ENCODE results near the gene CYP26A1. TPM values are rescaled to one million over a fixed set of nuclear protein-coding genes. Genes with fewer than 3 reads are reported as not detected.

The CYP26A1 gene
- 1 to 10 TPM in 2 of 10 donors, under 1 TPM in 5, not detected in 3; 0.11 to 1.5 (median 0.42) TPM for polyA plus RNA-seq (ENCODE audit: insufficient read length in 10 of 10)
- long read RNA-seq, donor 1, partial matches to known transcripts, result 0 of 1 reads
- long read RNA-seq, donor 1, other reads (novel, unspliced or antisense), result 0 of 1 reads
- long read RNA-seq, donor 2, partial matches to known transcripts, result 0 of 1 reads
- long read RNA-seq, donor 2, other reads (novel, unspliced or antisense), result 0 of 1 reads
- long read RNA-seq, donor 3, result 0 reads
- long read RNA-seq, donor 4, result 0 reads
- long read RNA-seq, donor 5, result 0 reads
- long read RNA-seq, donor 6, result 0 reads
- long read RNA-seq, donor 7, partial matches to known transcripts, result 0 of 1 reads
- long read RNA-seq, donor 7, other reads (novel, unspliced or antisense), result 0 of 1 reads
- long read RNA-seq, donor 8, result 0 reads
- long read RNA-seq, donor 9, result 0 reads

- no peak for DNase-seq
Measured at GRCh38 chr10:93073539-93074146, at the start of gene CYP26A1. Gene CYP26A1, plus strand, starts transcription at chr10:93073893. Its CDS starts 42 bp downstream, at chr10:93073935.

- DNase-seq, result no peak
Measured at GRCh38 chr10:93026072-93026471, 47.6 kb upstream of the CYP26A1 start.

DNA sequence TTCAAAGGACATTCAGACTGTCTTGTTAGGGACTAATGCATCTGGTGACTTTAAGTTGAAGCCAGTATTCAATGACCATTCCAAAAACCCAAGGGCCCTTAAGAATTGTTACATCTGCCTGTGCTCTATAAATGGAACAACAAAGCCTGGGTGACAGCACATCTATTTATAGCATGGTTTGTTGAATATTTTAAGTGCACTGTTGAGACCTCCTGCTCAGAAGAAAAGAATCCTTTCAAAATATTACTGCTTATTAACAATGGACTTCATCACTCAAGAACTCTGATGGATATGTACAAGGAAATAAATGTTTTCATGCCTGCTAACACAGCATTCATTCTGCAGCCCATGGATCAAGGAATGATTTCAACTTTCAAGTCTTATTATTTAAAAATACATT, 46.2 kb upstream of the CYP26A1 start:
- no peak for DNase-seq

DNA sequence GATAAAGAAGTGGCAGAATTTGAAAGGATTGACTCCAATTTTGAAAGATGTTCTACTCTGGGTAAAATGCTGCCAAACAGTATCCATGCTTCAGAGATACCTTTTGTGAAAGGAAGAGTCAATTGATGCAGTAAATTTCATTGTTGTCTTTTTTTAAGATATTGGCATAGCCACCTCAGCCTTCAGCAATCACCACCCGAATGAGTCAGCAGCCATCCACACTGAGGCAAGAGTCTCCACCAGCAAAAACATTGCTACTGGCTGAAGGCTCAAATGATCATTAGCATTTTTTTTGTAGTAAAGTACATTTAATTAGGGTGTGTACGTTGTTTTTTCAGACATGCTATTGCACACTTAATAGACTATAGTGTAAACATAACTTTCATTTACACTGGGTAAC, 44.8 kb upstream of the CYP26A1 start:
- DNase-seq, result peak in 1 of 3 donors; percentile 7

DNA sequence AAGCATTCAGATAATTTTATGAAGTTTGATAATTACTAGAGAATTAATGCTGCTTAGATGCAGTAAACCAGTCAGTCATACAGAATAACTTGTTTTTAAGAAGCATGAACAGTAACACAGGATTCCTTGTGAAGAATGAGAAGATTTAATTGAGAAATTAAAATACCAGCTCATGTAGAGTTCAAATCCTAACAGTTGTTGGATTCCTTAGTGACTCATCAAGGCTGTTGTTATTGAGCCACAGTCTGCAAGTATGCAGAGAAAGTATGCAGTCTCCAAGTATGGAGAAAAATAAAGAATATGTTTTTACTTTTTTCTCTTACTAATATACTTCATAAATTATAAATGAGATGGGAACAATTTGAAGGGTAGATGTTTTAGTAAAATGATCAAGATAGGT, 43.3 kb upstream of the CYP26A1 start:
- DNase-seq, result peak in 1 of 3 donors; percentile 51

GRCh38 chr10:93032105-93032808, 41.4 kb upstream of the CYP26A1 start:
- DNase-seq, result no peak

DNA sequence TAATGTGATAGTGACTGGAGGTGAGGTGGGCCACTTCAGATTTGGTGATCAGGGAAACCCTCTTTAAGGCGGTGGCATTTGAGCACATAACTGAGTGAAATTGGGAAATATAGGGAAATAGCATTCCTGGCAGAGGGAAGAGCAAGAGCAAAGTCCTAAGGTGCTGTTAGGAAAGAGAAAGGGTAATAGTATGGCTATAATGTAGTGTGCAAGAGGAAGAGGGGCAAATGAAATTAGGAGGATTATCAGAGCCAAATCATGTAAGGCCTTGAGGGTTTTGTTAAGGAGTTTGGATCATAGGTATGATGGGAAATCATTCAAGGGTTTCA, 40.9 kb upstream of the CYP26A1 start:
- no peak for DNase-seq

DNA sequence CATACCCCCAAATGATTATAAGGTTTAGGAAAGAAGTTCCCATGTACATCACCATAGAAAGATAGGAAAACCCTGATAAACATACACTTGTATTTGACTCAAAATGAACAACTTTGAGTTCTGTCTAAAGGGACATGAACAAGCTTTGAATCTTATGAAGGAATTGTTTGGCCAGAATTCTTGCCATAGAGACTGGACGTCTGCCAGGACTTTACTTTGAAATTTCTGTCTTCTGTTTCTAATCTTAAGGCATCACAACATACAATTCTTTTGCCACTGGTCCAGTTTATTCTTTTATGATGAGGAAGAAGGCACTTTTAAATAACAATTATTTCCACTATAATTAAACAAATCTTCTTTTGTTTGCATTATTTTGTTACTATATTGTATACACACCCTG, 39.3 kb upstream of the CYP26A1 start:
- DNase-seq, result peak; percentile 5 to 23 (median 15)

- DNase-seq, result no peak
Measured at GRCh38 chr10:93039110-93039509, 34.6 kb upstream of the CYP26A1 start.

DNA sequence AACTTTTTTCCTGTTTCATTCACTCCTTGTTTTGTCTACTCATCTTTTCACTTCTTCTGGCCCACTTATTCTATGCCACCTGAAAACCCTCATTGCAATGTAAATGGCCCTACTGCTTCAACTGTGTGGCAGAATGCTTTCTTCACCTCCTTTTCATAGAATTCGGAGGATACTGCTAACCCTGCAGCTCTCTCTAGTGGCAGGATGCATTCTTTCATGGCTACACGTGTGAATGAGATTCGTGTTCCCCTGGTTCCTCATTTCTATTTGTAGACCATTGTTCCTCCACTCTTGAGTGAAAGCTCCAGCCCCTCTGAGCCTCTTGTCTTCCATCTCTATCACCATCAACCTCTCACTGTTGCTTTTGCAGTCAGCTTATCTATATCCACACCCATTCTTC, 34.0 kb upstream of the CYP26A1 start:
- DNase-seq, result no peak

DNA sequence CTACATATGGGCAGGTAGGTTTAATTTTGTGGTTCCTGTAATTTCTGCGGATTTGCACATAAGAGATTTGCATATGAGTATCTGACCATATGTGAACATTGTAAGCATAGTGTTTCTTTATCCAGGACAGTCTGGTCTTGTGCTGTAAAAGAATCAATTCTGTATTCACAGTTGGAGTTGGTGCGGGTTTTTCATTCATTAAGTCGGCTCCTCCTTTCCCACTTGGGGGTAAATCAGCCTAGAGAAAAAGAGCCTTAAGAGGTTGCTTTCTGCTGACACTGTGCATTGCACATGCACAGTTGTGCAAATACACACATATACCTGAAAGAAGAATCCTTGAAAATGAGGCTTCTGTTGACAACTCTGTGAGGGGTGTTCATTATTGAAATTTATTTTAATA, 19.2 kb upstream of the CYP26A1 start:
- DNase-seq, result no peak

GRCh38 chr10:93058139-93058538, 15.6 kb upstream of the CYP26A1 start:
- DNase-seq, result no peak

GRCh38 chr10:93059975-93060886, 13.5 kb upstream of the CYP26A1 start, which contains the start of gene CYP26C1:
Gene CYP26C1, plus strand, starts transcription at chr10:93060798. Its CDS starts 466 bp downstream, at chr10:93061264.
- DNase-seq, result peak in 1 of 3 donors; percentile 19

DNA sequence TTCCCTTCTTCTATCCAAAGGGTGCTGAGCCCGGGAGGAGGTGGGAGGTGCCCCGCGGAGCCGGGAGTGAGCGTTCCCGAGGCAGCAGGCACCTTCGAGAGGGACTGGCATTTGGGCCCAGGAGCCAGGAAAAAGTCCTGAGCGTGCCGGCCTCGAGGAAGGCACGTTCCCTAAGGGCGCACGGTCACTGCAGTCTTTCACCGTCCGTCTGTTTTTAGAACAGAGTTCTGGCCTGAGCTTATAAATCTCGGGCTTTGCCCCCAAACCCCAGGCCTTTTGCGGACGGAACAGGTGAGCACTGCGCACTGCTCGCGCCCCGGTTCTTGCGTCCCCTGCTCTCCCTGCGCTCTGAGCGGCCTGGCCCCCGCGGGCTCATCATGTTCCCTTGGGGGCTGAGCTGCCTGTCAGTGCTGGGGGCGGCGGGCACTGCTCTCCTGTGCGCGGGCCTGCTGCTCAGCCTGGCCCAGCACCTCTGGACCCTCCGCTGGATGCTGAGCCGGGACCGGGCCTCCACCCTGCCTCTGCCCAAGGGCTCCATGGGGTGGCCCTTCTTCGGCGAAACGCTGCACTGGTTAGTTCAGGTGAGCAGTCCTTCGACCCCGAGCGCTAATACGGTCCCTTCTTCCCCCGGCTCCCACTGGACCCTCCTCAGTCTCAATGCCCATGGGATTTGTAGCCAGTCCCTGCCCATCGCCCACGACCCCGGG, 12.7 kb upstream of the CYP26A1 start:
- peak in 1 of 3 donors; percentile 22 for DNase-seq

DNA sequence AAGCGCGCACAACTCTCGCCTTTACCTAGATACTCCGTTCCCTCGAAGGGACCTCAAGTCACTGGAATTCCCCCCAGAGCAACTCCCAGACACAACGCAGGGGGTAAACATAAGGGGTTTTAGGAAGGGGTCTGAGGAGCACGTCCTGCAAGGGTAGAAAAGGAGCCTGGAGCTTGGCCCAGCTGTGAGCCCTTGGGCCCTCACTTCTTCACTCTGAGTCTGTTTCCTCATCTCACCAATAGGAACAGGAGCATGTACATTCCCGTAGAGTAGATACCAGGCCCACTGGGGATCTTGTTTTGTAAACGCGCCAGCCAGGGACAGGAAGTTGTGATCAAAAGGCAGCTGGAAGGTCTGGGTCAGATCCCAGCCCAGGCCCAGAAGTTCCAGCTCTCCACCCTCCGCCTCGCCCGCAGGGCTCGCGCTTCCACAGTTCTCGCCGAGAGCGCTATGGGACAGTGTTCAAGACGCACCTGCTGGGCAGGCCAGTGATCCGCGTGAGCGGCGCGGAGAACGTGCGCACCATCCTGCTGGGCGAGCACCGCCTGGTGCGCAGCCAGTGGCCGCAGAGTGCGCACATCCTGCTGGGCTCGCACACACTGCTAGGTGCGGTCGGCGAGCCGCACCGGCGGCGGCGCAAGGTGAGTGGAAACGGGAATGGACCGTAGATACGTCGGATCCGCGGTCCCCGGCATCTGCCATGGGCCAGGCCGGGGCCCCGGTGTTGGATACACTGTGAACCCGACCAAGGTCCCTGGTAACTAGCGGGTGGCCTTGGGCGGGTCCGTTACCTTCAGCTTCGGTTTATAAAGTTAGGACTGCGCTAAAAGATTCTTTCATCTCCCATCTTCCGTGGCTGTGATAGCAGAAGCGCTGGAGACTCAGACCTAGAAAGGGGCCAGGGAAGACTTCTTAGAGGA, 11.8 kb upstream of the CYP26A1 start:
- DNase-seq, result peak in 1 of 3 donors; percentile 45

GRCh38 chr10:93062514-93063143, 11.1 kb upstream of the CYP26A1 start:
- peak in 1 of 3 donors; percentile 67 for DNase-seq

GRCh38 chr10:93063144-93063976, 10.3 kb upstream of the CYP26A1 start:
- DNase-seq, result peak in 1 of 3 donors; percentile 21

GRCh38 chr10:93063977-93064660, 9.6 kb upstream of the CYP26A1 start:
- no peak for DNase-seq
